KOPT-K1 (cell line): ENCODE results near the gene GRID2.

ENCODE experiments used
- H3K27ac ChIP-seq: fragments of 200-600 bp; sonication (generic); 2 replicates; pipeline ENCODE4 v1.5.1; 2016; ENCODE audit warnings: antibody characterized with exemption, mild to moderate bottlenecking, low read depth, low read length; ENCODE audit not compliant: poor library complexity, severe bottlenecking
- H3K36me3 ChIP-seq: fragments of 200-600 bp; sonication (generic); 2 replicates; pipeline ENCODE4 v1.5.1; 2017; ENCODE audit warnings: antibody characterized with exemption, mild to moderate bottlenecking, low read length, moderate library complexity; ENCODE audit not compliant: insufficient read depth
- H3K9me3 ChIP-seq: fragments of 200-600 bp; sonication (generic); 2 replicates; pipeline ENCODE4 v1.5.1; 2017; ENCODE audit warnings: antibody characterized with exemption, low read length, mild to moderate bottlenecking; ENCODE audit not compliant: insufficient read depth, poor library complexity, severe bottlenecking

GRID2 gene

DNA sequence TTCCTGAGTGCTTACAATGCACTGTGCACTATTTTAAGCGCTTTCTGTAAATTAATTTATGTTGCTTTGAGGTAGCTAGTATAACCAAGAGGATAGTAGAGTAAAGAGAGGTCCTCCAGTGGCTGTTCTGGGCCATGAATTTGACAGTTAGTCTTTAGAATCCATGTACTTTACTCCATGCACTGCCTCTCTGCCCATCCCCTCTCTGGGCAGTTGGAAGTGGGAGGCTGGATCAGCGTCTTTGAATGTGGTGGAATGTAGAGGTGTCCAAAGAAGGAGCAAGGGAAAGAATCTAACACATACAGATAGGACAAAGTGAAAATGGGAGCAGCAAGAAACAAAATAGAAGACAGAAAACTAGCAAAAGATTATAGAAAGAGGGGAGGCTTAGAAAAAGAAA lies 712.6 kb downstream of the GRID2 start:
- no peaks in the 10 kb centered on the region for H3K9me3 ChIP-seq
- H3K27ac ChIP-seq = no peak overlapping the region
- no peaks in the 10 kb centered on the region for H3K36me3 ChIP-seq

DNA sequence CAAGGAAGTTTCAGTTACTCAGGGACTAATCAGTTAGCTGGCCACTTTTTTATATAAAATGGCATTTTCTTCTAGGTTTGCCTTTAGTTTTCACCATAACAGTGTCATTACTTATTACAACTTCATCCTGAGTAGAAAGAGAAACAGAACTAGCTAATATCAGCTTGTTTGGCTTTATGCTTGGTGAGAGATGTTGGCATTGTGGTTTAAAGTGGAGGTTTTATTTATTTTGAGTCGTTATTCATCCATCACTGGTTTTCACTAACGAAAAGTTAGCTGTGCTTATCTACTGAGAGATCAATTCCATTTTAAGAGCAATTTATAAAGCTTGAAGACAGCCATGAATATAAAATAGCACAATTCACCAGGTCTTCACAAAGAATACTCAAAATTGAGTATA lies 714.5 kb downstream of the GRID2 start:
- Histone ChIP-seq H3K36me3 (no peaks in the 10 kb centered on the region), H3K9me3 (no peaks in the 10 kb centered on the region), H3K27ac (no peak overlapping the region)

DNA sequence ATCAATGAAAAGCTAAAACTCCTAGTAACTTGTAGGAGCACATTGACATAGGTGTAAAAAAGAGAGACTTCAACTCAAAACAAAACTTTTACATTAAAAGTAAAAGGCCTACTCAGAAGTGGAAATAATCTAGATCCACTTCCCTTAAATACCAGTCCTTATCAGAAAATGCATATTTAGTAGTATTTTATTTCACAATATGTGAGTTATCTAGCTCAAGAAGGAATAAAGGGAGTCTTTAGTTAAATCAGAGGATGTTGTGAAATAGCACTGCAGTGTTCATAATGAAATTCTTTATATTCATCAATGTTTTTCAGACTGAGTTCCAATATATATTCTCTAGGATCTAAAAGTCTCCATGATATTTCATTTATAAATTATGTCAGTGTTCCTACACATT lies 715.0 kb downstream of the GRID2 start:
- no peaks in the 10 kb centered on the region for H3K36me3 ChIP-seq
- H3K27ac ChIP-seq = no peak overlapping the region
- H3K9me3 ChIP-seq = no peaks in the 10 kb centered on the region

DNA sequence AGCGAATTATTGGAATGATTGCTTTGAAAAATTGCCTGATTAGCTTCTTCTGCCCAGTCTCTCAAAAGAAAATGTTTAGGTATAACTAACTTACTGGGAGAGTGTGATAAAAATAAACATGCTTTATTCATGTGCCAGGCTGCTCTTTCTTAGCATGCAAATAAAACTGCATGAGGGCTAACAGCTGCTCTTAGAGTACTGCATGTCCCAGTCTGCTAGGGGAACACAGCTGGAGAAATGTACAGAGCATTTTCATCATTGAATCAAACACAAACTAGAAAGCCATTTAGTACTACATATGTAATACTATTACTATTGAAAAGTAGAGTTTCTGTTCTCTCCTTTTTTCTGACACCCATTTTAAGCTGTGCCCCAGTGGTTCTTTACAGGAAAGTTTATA lies 726.0 kb downstream of the GRID2 start:
- Histone ChIP-seq H3K27ac (no peak overlapping the region), H3K36me3 (no peaks in the 10 kb centered on the region), H3K9me3 (no peaks in the 10 kb centered on the region)

DNA sequence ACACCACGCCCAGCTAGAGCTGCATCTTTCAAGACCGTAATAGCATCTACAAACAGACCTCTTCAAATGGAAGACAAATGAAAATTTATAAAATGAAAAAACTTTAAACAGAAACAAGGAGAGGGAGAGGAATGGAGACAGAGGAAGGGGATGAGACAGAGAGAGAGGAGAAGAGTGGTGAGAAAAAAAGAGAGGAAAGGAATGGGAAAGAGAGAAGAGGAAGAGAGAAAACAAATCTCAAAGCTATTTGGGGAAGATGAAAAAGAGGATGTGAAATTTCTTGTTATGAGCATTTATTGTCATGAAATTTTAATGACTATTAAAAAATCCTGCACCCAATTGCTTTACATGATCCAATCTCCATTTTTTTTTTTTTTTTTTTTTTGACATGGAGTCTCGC lies 726.9 kb downstream of the GRID2 start:
- Histone ChIP-seq H3K36me3 (no peaks in the 10 kb centered on the region), H3K9me3 (no peaks in the 10 kb centered on the region), H3K27ac (no peak overlapping the region)

DNA sequence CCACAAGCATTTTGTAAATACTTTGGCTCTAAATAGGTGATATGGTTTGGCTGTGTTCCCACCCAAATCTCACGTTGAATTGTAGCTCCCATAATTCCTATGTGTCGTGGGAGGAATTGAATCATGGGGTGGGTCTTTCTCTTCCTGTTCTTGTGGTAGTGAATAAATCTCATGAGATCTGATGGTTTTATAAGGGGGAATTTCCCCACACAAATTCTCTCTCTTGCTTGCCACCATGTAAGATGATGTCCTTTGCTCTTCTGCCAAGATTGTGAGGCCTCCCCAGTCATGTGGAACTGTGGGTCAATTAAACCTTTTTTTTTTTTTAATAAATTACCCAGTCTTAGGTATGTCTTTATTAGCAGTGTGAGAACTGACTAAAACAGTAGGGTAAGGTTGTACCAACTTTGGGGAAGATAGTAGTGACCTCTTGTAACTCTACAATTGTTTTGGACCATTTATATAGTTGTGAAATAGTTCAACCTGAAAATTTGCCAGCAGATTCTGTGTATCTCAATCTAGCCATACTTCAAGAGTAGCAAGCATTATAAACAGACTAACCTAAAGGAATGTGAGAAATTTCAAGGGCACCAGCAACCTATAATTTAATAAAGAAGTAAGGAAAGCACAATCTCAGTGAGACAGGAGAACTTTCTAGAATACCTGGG lies 727.8 kb downstream of the GRID2 start:
- Histone ChIP-seq H3K27ac (no peak overlapping the region), H3K36me3 (no peaks in the 10 kb centered on the region), H3K9me3 (no peaks in the 10 kb centered on the region)

DNA sequence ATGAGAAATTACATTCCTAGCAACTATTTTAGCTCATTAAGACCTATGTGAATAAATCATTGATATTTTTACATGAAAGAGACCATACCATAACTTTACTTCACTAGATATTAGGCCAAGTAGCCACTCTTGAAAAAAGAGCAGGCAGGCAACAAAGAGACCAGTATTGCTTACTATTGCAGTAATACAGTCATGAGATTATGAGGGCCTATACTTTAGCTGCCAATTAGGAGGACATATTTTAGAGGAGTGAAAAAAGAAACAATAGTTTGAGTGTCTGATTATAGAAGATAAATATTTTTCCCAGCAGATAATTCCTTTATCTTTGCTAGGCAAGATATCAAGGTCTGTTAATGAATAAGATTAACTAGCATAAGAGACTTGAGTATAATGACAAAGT lies 739.0 kb downstream of the GRID2 start:
- Histone ChIP-seq H3K9me3 (no peaks in the 10 kb centered on the region), H3K36me3 (no peaks in the 10 kb centered on the region), H3K27ac (no peak overlapping the region)

DNA sequence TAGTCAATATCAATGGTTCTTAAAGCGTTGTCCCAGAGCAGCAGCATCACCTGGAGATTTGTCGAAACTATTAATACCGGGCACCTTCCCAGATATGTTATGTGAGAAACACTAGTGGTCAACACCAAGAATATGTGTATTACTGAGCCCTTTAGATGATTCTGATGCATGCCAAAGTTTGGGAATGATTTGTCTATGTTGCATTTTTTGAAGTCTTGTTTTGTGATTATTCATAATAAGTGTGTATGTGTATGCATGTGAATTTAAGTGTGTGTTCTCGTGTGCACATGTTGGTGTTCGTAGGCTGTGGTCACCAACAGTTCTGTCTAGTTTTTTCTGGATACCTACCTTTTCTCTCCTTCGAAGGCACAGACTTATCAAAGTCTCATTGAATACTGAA lies 749.4 kb downstream of the GRID2 start:
- H3K9me3 ChIP-seq = no peaks in the 10 kb centered on the region
- no peaks in the 10 kb centered on the region for H3K36me3 ChIP-seq
- no peak overlapping the region for H3K27ac ChIP-seq

DNA sequence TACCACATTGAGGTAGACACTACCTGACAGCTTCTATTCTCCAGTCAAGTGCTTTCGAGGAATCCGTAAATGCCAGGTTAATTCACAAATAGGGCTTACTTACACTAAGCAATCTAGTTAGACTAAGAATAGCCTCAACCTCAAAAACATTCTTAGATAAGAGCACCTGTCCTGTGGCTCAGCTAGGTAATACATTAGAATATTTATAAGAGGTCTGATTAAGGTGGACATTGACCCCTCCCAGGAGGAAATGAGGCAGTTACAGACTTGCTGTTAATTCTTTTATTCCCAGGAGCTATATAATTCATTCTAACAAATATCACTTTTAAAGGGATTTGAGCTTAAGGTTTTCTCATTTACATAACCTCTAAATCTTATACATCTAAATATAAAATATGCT lies 758.1 kb downstream of the GRID2 start:
- Histone ChIP-seq H3K36me3 (no peaks in the 10 kb centered on the region), H3K9me3 (no peaks in the 10 kb centered on the region), H3K27ac (no peak overlapping the region)

DNA sequence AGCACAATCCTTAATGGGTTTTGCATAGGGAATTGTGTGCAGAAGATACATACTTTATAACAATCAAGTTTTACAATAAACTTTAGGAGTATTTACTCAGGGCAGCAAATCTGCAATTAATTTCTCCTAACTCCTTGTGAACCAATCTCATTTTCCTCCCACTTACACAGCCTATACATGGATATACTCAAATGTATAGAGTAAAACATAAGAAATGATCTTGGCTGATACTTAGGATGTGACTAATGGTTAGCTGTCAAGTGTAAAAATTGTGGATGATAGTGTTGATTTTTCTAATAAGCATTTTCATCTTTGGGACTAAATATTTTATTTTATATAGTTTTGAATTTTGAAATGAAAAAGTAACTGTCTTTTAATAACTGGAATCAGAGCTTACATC lies 759.6 kb downstream of the GRID2 start:
- Histone ChIP-seq H3K27ac (no peak overlapping the region), H3K36me3 (no peaks in the 10 kb centered on the region), H3K9me3 (no peaks in the 10 kb centered on the region)

DNA sequence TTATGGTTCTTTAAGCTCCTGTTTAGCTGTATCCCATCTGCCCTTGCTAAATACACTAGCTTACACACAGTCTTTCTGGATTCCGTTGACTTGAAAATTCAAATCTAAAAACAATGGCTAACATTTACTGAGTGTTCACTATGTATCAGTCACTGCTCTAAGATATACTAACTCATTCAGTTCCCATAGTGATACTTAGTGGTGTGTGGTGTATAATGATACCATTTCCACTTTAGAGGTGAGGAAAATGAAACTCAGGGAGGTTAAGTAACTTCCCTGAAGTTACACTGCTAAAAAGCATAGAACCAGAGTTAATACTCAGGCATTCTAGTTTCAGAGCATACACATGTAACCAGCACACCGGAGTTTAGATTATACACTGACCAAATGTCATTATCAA lies 762.0 kb downstream of the GRID2 start:
- no peak overlapping the region for H3K27ac ChIP-seq
- no peaks in the 10 kb centered on the region for H3K9me3 ChIP-seq
- H3K36me3 ChIP-seq = no peaks in the 10 kb centered on the region

DNA sequence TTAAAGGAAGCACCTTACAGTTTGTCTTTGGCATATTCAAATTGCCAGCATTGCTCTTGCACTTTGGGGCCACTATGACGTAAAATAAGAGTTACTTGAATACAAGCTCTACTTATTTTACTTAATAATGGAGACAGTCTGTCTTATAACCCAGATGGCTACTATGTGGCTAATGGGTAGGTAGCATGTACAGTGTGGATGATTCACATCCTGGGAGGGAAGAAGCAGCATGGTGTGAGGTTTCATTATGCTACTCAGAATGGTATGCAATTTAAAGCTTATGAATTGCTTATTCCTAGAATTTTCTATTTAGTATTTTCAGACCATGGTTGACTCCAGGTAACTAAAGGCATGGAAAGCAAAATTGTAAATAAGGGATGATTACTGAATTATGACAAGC lies 763.0 kb downstream of the GRID2 start:
- H3K36me3 ChIP-seq = no peaks in the 10 kb centered on the region
- H3K27ac ChIP-seq = no peak overlapping the region
- H3K9me3 ChIP-seq = no peaks in the 10 kb centered on the region

DNA sequence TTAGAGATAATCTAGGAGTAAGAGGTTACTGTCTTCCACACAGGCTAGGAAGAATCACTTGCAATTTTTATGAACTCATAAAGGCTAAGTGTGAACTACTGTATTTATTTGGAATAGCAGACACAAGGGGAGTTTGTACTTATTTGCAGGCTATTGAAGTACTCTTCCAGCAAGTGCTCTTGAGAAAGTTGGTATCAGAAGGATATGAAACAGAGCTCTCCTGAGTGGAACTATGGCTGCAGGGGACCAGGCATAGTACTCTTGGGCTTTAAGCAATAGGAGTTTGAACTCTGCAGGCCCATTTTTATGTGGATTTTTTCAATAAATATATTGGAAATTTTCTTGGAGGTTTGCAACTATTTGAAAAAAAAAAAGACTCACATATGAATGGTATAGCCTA lies 768.5 kb downstream of the GRID2 start:
- no peak overlapping the region for H3K27ac ChIP-seq
- no peaks in the 10 kb centered on the region for H3K9me3 ChIP-seq
- H3K36me3 ChIP-seq = no peaks in the 10 kb centered on the region

DNA sequence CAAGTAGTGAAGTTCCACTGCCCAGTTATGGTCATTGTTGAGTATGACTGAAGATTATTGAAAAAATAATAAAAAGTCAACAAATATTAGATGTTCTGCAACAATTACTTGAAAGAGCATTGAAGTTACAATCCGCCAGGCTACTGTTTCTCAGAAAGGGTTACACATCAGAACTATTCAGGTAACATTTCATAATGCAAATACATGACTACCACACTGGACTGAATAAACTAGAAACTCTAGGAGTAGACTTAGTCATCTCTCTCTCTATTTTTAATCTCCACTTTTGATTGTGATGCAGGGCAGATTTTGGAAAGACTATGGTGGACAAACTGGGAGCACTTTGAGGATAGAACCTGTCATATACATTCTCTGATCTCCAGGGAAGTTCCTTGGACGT lies 776.5 kb downstream of the GRID2 start:
- Histone ChIP-seq H3K27ac (no peak overlapping the region), H3K9me3 (no peaks in the 10 kb centered on the region), H3K36me3 (no peaks in the 10 kb centered on the region)

DNA sequence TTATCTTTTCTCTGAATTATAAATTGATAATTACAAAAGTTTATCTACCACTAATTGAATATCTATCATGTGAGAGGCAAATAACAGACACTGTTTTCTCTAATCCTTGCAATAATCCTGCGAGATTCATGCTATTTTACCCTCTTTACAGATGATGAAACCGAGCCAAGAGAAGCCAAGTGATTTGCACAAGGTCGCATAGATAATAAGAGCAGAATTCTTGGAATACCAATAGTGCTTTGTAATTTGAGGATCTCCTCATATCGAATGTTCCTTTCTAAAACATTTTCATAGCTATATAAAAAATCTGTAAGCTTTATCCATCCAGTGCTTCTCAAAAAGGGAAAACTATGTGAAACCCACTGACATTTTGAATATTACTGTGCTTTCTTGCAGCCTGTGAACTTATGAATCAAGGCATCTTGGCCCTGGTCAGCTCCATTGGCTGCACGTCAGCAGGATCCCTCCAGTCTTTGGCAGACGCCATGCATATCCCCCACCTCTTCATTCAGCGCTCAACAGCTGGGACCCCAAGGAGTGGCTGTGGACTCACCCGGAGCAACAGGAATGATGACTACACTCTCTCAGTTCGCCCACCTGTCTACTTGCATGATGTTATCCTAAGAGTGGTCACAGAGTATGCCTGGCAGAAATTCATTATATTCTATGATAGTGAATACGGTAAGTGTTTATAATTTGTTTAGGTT lies 781.0 kb downstream of the GRID2 start:
- H3K9me3 ChIP-seq = no peaks in the 10 kb centered on the region
- H3K36me3 ChIP-seq = no peaks in the 10 kb centered on the region
- H3K27ac ChIP-seq = no peak overlapping the region

DNA sequence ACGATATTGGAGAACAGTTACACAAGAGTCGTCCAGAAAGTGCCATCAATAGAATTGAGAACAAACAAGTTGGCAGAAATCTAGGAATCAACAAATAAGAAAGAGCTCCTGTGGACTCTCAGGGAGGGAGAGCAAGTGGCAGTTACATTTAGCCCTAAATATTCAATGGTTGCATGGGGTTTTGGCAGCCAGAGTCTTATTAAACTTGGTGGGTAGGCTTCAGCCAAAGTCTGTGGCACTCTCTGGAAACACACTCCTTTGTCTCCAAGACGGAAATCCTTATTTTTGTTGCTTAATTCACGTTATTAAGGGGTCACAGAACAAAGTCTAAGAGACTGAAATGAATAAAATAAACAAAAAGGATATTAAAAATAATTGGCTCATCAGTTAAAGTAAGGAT lies 782.6 kb downstream of the GRID2 start:
- Histone ChIP-seq H3K27ac (no peak overlapping the region), H3K9me3 (no peaks in the 10 kb centered on the region), H3K36me3 (no peaks in the 10 kb centered on the region)
